IMR-90 (cell line): ENCODE data around the gene ZBTB38. TPM values are rescaled to one million over a fixed set of nuclear protein-coding genes. Genes with fewer than 3 reads are reported as not detected.
A peak's percentile ranks its signal among the peaks of the same experiment; 100 is the strongest.

Experiments
- ATAC-seq: fragments of 200-7000 bp; cut with Tn5 transposase; 2 replicates; pipeline ENCODE4 v1.9.1; 2020; ENCODE audit warnings: low read depth, mild to moderate bottlenecking, moderate library complexity
- BruUV-seq: library from RNA; stranded (reverse); fragments of 400-500 nt; replicated peaks from 2 replicates; lab custom pipeline; 2021; lab: Mats Ljungman, UMichigan
- CTCF ChIA-PET: fragments of 300-600 bp; formaldehyde crosslinking; extraction: SDS; loops from one replicate; lab custom pipeline; 2021; ENCODE audit warnings: antibody characterized with exemption; lab: Yijun Ruan, JAX
- POLR2A ChIA-PET: fragments of 300-600 bp; sonication (Branson Sonifier 250); formaldehyde crosslinking; loops from one replicate; lab custom pipeline; 2022; ENCODE audit warnings: antibody characterized with exemption; ENCODE audit not compliant: unreplicated experiment; lab: Charles Lee
- DNase-seq: peaks from one replicate; pipeline ENCODE4 v3.0.0; 2013
- H2AFZ ChIP-seq: replicated peaks from 2 replicates; pipeline ENCODE3; 2013; ENCODE audit warnings: low read length, mild to moderate bottlenecking; ENCODE audit not compliant: poor library complexity
- H2AK5ac ChIP-seq: 2 replicates; pipeline ENCODE4 v1.6.1; 2013; ENCODE audit warnings: low read depth, low read length, inconsistent platforms
- H2AK9ac ChIP-seq: replicated peaks from 2 replicates; pipeline ENCODE3; 2013; ENCODE audit warnings: mild to moderate bottlenecking, low read depth, low read length, moderate library complexity; ENCODE audit not compliant: poor library complexity
- H2BK120ac ChIP-seq: 2 replicates; pipeline ENCODE4 v1.6.1; 2013; ENCODE audit warnings: low read depth, low read length, inconsistent platforms
- H2BK15ac ChIP-seq: 3 replicates; pipeline ENCODE4 v1.6.1; 2013; ENCODE audit warnings: low read depth, low read length, inconsistent platforms
- H2BK20ac ChIP-seq: 2 replicates; pipeline ENCODE4 v1.6.1; 2013; ENCODE audit warnings: low read depth, mild to moderate bottlenecking, inconsistent platforms, low read length, moderate library complexity
- H2BK5ac ChIP-seq: 2 replicates; pipeline ENCODE4 v1.6.1; 2013; ENCODE audit warnings: mild to moderate bottlenecking, low read depth, low read length, inconsistent platforms; ENCODE audit not compliant: poor library complexity, severe bottlenecking
- H3K14ac ChIP-seq: replicated peaks from 2 replicates; pipeline ENCODE4 v1.6.1; 2013; ENCODE audit warnings: low read depth, low read length, inconsistent platforms
- H3K18ac ChIP-seq: 2 replicates; pipeline ENCODE4 v1.6.1; 2013; ENCODE audit warnings: low read depth, low read length, control low read depth
- H3K23ac ChIP-seq: 2 replicates; pipeline ENCODE4 v1.6.1; 2013; ENCODE audit warnings: low read depth, low read length, inconsistent platforms
- H3K27ac ChIP-seq: 2 replicates; pipeline ENCODE4 v1.5.1; 2013; ENCODE audit warnings: mild to moderate bottlenecking, control low read depth, low read length; ENCODE audit not compliant: insufficient read depth
- H3K27me3 ChIP-seq: 2 replicates; pipeline ENCODE4 v1.6.1; 2013; ENCODE audit warnings: low read length; ENCODE audit not compliant: control insufficient read depth, insufficient read depth
- H3K36me3 ChIP-seq: 2 replicates; pipeline ENCODE4 v1.6.1; 2013; ENCODE audit warnings: low read length, mixed read lengths; ENCODE audit not compliant: control insufficient read depth, insufficient read depth
- H3K4ac ChIP-seq: 2 replicates; pipeline ENCODE4 v1.6.1; 2013; ENCODE audit warnings: low read depth, low read length, inconsistent platforms
- H3K4me1 ChIP-seq: 2 replicates; pipeline ENCODE4 v1.6.1; 2013; ENCODE audit warnings: low read length, mixed read lengths; ENCODE audit not compliant: control insufficient read depth, insufficient read depth
- H3K4me2 ChIP-seq: 2 replicates; pipeline ENCODE4 v1.6.1; 2013; ENCODE audit warnings: low read depth, mild to moderate bottlenecking, control low read depth, low read length, moderate library complexity
- H3K4me3 ChIP-seq: 2 replicates; pipeline ENCODE4 v1.5.1; 2013; ENCODE audit warnings: low read depth, mild to moderate bottlenecking, control low read depth, low read length, moderate library complexity; ENCODE audit not compliant: insufficient read depth
- H3K56ac ChIP-seq: 2 replicates; pipeline ENCODE4 v1.6.1; 2013; ENCODE audit warnings: low read length, inconsistent platforms; ENCODE audit not compliant: insufficient read depth; ENCODE audit errors: extremely low read depth
- H3K79me1 ChIP-seq, 2 experiments: 2 replicates each; pipeline ENCODE4 v1.6.1; 2013; ENCODE audit warnings: low read length in 2 of 2, inconsistent platforms in 1 of 2, low read depth in 1 of 2
- H3K9ac ChIP-seq: 2 replicates; pipeline ENCODE4 v1.6.1; 2013; ENCODE audit warnings: low read depth, low read length, control low read depth
- H3K9me1 ChIP-seq: 2 replicates; pipeline ENCODE4 v1.6.1; 2013; ENCODE audit warnings: low read length, inconsistent platforms; ENCODE audit not compliant: insufficient read depth
- H3K9me3 ChIP-seq: 2 replicates; pipeline ENCODE4 v1.6.1; 2013; ENCODE audit warnings: low read length; ENCODE audit not compliant: control insufficient read depth, insufficient read depth
- H4K20me1 ChIP-seq: 2 replicates; pipeline ENCODE4 v1.6.1; 2013; ENCODE audit warnings: low read length, inconsistent platforms; ENCODE audit not compliant: insufficient read depth
- H4K5ac ChIP-seq: 2 replicates; pipeline ENCODE4 v1.6.1; 2013; ENCODE audit warnings: mild to moderate bottlenecking, low read depth, low read length, control low read depth
- H4K8ac ChIP-seq, 2 experiments: 2 replicates each; pipeline ENCODE4 v1.6.1; 2013; ENCODE audit warnings: low read depth in 2 of 2, low read length in 2 of 2, control low read depth in 1 of 2, inconsistent platforms in 1 of 2
- H4K91ac ChIP-seq: 2 replicates; pipeline ENCODE4 v1.6.1; 2013; ENCODE audit warnings: low read depth, low read length, inconsistent platforms; ENCODE audit not compliant: insufficient read depth
- BHLHE40 ChIP-seq: fragments of 150-350 bp; IDR thresholded peaks from 2 replicates; pipeline ENCODE4 v1.6.1; 2016; ENCODE audit warnings: mild to moderate bottlenecking, low read depth, low read length
- CEBPB ChIP-seq: IDR thresholded peaks from 2 replicates; pipeline ENCODE4 v1.6.1; 2012; ENCODE audit warnings: low read depth, low read length, improper control_type of control experiment
- ELK1 ChIP-seq: fragments of 150-350 bp; IDR thresholded peaks from 2 replicates; pipeline ENCODE4 v1.6.1; 2016; ENCODE audit warnings: low read depth, mild to moderate bottlenecking, low read length, moderate library complexity, borderline replicate concordance
- MAFK ChIP-seq: IDR thresholded peaks from 2 replicates; pipeline ENCODE4 v1.6.1; 2012; ENCODE audit warnings: low read depth, low read length, improper control_type of control experiment
- MXI1 ChIP-seq: IDR thresholded peaks from 2 replicates; pipeline ENCODE4 v1.6.1; 2012; ENCODE audit warnings: low read depth, mild to moderate bottlenecking, low read length, moderate library complexity, borderline replicate concordance
- RAD21 ChIP-seq: IDR thresholded peaks from 2 replicates; pipeline ENCODE4 v1.6.1; 2012; ENCODE audit warnings: low read length, improper control_type of control experiment
- RCOR1 ChIP-seq: IDR thresholded peaks from 2 replicates; pipeline ENCODE4 v1.6.1; 2012; ENCODE audit warnings: mild to moderate bottlenecking, low read length, improper control_type of control experiment; ENCODE audit not compliant: insufficient replicate concordance
- RFX5 ChIP-seq: IDR thresholded peaks from 2 replicates; pipeline ENCODE4 v1.8.0; 2012; ENCODE audit warnings: low read depth, mild to moderate bottlenecking, low read length, moderate library complexity
- USF2 ChIP-seq: fragments of 150-350 bp; IDR thresholded peaks from 2 replicates; pipeline ENCODE4 v1.6.1; 2017; ENCODE audit warnings: mild to moderate bottlenecking, antibody characterized with exemption, low read length, low read depth
- WGBS, 2 experiments: methylation state at CpG; one replicate each; pipeline versions ENCODE4 v1.1.5 to v1.1.7; 2013; ENCODE audit warnings: missing lambda C conversion rate in 2 of 2; ENCODE audit not compliant: insufficient read length in 1 of 2; ENCODE audit errors: extremely low coverage in 2 of 2; 5-methylcytosine and 5-hydroxymethylcytosine counted together
- dilution Hi-C: fragments of 300-500 bp; cut with HindIII; formaldehyde crosslinking; loops from one replicate; pipeline ENCODE4 v1.14.3; 2018; ENCODE audit warnings: low sequenced_read_pairs; ENCODE audit not compliant: unreplicated experiment
- in situ Hi-C: fragments of 300-500 bp; cut with MboI; formaldehyde crosslinking; loops from 3 replicates; pipeline ENCODE4 v1.14.3; 2019; ENCODE audit warnings: low sequenced_read_pairs, inconsistent platforms, mixed read lengths
- intact Hi-C: fragments of 100-400 bp; cut with micrococcal nuclease; formaldehyde crosslinking; loops from 2 replicates; pipeline ENCODE4 v1.10.0; 2022
- polyA plus RNA-seq, 3 experiments: library from polyadenylated mRNA; depleted of rRNA; stranded (reverse); fragments of >200 nt; gene quantifications; 2 replicates each; pipeline ENCODE4 v1.2.3, GENCODE V29; 2012; ENCODE audit warnings: low replicate concordance in 1 of 3
- total RNA-seq: library from RNA; depleted of rRNA; stranded (reverse); fragments of >200 nt; gene quantifications from 2 replicates; pipeline ENCODE4 v1.2.3, GENCODE V29; 2012

Gene ZBTB38
- total and polyA plus RNA-seq, 2 of the 4 experiments (the other 2 are of a cell fraction), result 44.9 to 274 TPM

GRCh38 chr3:141334627-141335250, 33.6 kb upstream of the ZBTB38 start:
- no peaks in the 10 kb centered on the region for H3K36me3 ChIP-seq
- H2BK5ac ChIP-seq, result peak overlapping the region; percentile 99
- peak overlapping the region; percentile 84; the same call in 1 of the 2 replicates for H3K18ac ChIP-seq
- peaks cover 38% of the 10 kb centered on the region for H3K4me1 ChIP-seq
- H3K14ac ChIP-seq, result peak overlapping the region; percentile 90
- peak overlapping the region; percentile 99 for H2AK5ac ChIP-seq
- H3K9me3 ChIP-seq, result no peaks in the 10 kb centered on the region
- ATAC-seq, result no peak
- H3K27me3 ChIP-seq, result no peaks in the 10 kb centered on the region
- peak overlapping the region; percentile 21; the same call in 1 of the 2 replicates for H3K9ac ChIP-seq
- peak overlapping the region; percentile 63 for H3K23ac ChIP-seq
- peaks cover 0 to 33% of the 10 kb centered on the region in 2 experiments; a peak in 3 of 4 replicates for H3K79me1 ChIP-seq
- peak overlapping the region; percentile 97 for H4K91ac ChIP-seq
- peaks cover 44% of the 10 kb centered on the region for H3K9me1 ChIP-seq
- peak overlapping the region; percentile 99 for H2BK120ac ChIP-seq
- no peak for TF ChIP-seq RAD21
- TF ChIP-seq MAFK, result no peak
- TF ChIP-seq ELK1, result no peak
- TF ChIP-seq BHLHE40, result no peak
- TF ChIP-seq RFX5, result no peak
- no peak for TF ChIP-seq RCOR1
- no peak for TF ChIP-seq CEBPB
- TF ChIP-seq USF2, result no peak
- no peak for TF ChIP-seq MXI1
- BruUV-seq, result no TSS peak
- peak overlapping the region; percentile 95 for H4K8ac ChIP-seq
- H4K20me1 ChIP-seq, result no peaks in the 10 kb centered on the region
- WGBS, 2 experiments, result 97% methylated on average over 5 of the region's 11 CpGs; no CpG with 5 or more reads in 1 of the 2 experiments
- CTCF ChIA-PET, result interaction anchor here (1.2 to 1.6 kb wide), 2 partner anchors 117 to 120 kb away, joined by 4 read pairs; no protein-coding TSS in a partner anchor
- H3K27ac ChIP-seq, result peak overlapping the region; percentile 66
- no peak overlapping the region for H3K4me3 ChIP-seq
- peak overlapping the region; percentile 94 for H2BK20ac ChIP-seq
- H2AFZ ChIP-seq, result peak overlapping the region; percentile 18
- H3K4ac ChIP-seq, result peak overlapping the region; percentile 98
- H2AK9ac ChIP-seq, result peak overlapping the region; percentile 69
- no peak for DNase-seq
- H3K4me2 ChIP-seq, result no peak overlapping the region
- POLR2A ChIA-PET, result interaction anchor here (0.6 kb wide), 1 partner anchor 31 kb away, joined by 3 read pairs; no protein-coding TSS in a partner anchor
- peak overlapping the region; percentile 60 for H3K56ac ChIP-seq
- H4K5ac ChIP-seq, result peak overlapping the region; percentile 88
- in situ Hi-C loops, result loop anchor here (25.0 kb wide), 1 partner anchor 553 kb away; the partner anchor contains the start of gene ATP1B3
- dilution Hi-C loops, result no loop called here
- peak overlapping the region; percentile 86 for H2BK15ac ChIP-seq
- intact Hi-C loops, result no loop called here
